Activated CD4-positive, alpha-beta T cell treated with anti-CD3 and anti-CD28 coated beads, Interleukin-2, amount 10 ng/mL, durations not matched to agents 7 days and 5 days (primary cell): Measurements from ENCODE around the gene PCBD2. TPM values are rescaled to one million over a fixed set of nuclear protein-coding genes. Genes with fewer than 3 reads are reported as not detected.

Source experiments
- CTCF ChIA-PET: fragments of 350-600 bp; sonication (Branson Sonifier 250); formaldehyde crosslinking; loops from one replicate; lab custom pipeline; 2021; ENCODE audit warnings: antibody characterized with exemption; lab: Charles Lee
- POLR2A ChIA-PET: fragments of 350-600 bp; sonication (Branson Sonifier 250); formaldehyde crosslinking; loops from one replicate; lab custom pipeline; 2021; ENCODE audit warnings: antibody characterized with exemption; lab: Charles Lee
- DNase-seq: peaks from one replicate; pipeline ENCODE4 v3.0.0-alpha.2; 2020
- H3K27ac Mint-ChIP-seq: one replicate; pipeline ENCODE4 v1.8.0; 2021; ENCODE audit warnings: mild to moderate bottlenecking, moderate library complexity, mixed read lengths
- H3K27me3 Mint-ChIP-seq: one replicate; pipeline ENCODE4 v1.8.0; 2021; ENCODE audit warnings: mixed read lengths
- H3K36me3 Mint-ChIP-seq: one replicate; pipeline ENCODE4 v1.8.0; 2021; ENCODE audit warnings: low read depth, mixed read lengths
- H3K4me1 Mint-ChIP-seq: one replicate; pipeline ENCODE4 v1.8.0; 2021; ENCODE audit warnings: mixed read lengths
- H3K4me3 Mint-ChIP-seq: one replicate; pipeline ENCODE4 v1.8.0; 2021; ENCODE audit warnings: mild to moderate bottlenecking, moderate library complexity, mixed read lengths
- H3K9me3 Mint-ChIP-seq: one replicate; pipeline ENCODE4 v1.8.0; 2021; ENCODE audit warnings: mixed read lengths
- total RNA-seq, 2 experiments: library from RNA; stranded (reverse); gene quantifications; one replicate each; pipeline ENCODE4 v1.2.3, GENCODE V29; 2021

Gene PCBD2
- total RNA-seq, 2 experiments from 2014 or later: 15.4 to 15.7 TPM

- CTCF ChIA-PET: interaction anchor here (0.8 to 7.3 kb wide), 3 partner anchors 7 to 173 kb away, joined by 3 to 36 read pairs (median 4); partner anchors contain the start of genes CAMLG and PCBD2
- Mint-ChIP-seq H3K4me1 (peaks cover 10% of the 10 kb centered on the region), H3K36me3 (peaks cover 20% of the 10 kb centered on the region), H3K4me3 (no peak overlapping the region), H3K27ac (no peak overlapping the region), H3K9me3 (no peaks in the 10 kb centered on the region), H3K27me3 (no peaks in the 10 kb centered on the region)
- no peak for DNase-seq
- POLR2A ChIA-PET: no interaction called here
Observed at GRCh38 chr5:134911285-134912206, 6.6 kb downstream of the PCBD2 start.

GRCh38 chr5:134913254-134913653, 8.3 kb downstream of the PCBD2 start:
- no peak overlapping the region for H3K27ac Mint-ChIP-seq
- H3K27me3 Mint-ChIP-seq: no peaks in the 10 kb centered on the region
- CTCF ChIA-PET: interaction anchor here (1.5 to 7.3 kb wide), 2 partner anchors 9 to 11 kb away, joined by 3 to 36 read pairs; partner anchors contain the start of gene PCBD2
- H3K4me3 Mint-ChIP-seq: no peak overlapping the region
- DNase-seq: no peak
- peaks cover 24% of the 10 kb centered on the region for H3K36me3 Mint-ChIP-seq
- POLR2A ChIA-PET: interaction anchor here (0.6 kb wide), 1 partner anchor 691 kb away, joined by 3 read pairs; no protein-coding TSS in a partner anchor
- peaks cover 11% of the 10 kb centered on the region for H3K4me1 Mint-ChIP-seq
- H3K9me3 Mint-ChIP-seq: no peaks in the 10 kb centered on the region

GRCh38 chr5:134913795-134914194, 8.9 kb downstream of the PCBD2 start:
- ChIA-PET POLR2A (interaction anchor here (0.6 kb wide), 1 partner anchor 692 kb away, joined by 3 read pairs; no protein-coding TSS in a partner anchor), CTCF (interaction anchor here (7.3 kb wide), 1 partner anchor 10 kb away, joined by 36 read pairs; the partner anchor contains the start of gene PCBD2)
- Mint-ChIP-seq H3K9me3 (no peaks in the 10 kb centered on the region), H3K27ac (no peak overlapping the region), H3K36me3 (peaks cover 26% of the 10 kb centered on the region), H3K27me3 (no peaks in the 10 kb centered on the region), H3K4me1 (peaks cover 15% of the 10 kb centered on the region), H3K4me3 (no peak overlapping the region)
- DNase-seq: no peak

GRCh38 chr5:134917070-134917815, 12.3 kb downstream of the PCBD2 start:
- POLR2A ChIA-PET: interaction anchor here (0.6 kb wide), 1 partner anchor 412 kb away, joined by 3 read pairs; no protein-coding TSS in a partner anchor
- peaks cover 33% of the 10 kb centered on the region for H3K36me3 Mint-ChIP-seq
- CTCF ChIA-PET: interaction anchor here (0.8 to 7.3 kb wide), 5 partner anchors 10 to 273 kb away, joined by 3 to 36 read pairs (median 4); partner anchors contain the start of genes DDX46 and PCBD2
- DNase-seq: no peak
- H3K4me1 Mint-ChIP-seq: peaks cover 26% of the 10 kb centered on the region
- H3K27me3 Mint-ChIP-seq: no peaks in the 10 kb centered on the region
- H3K27ac Mint-ChIP-seq: no peak overlapping the region
- no peak overlapping the region for H3K4me3 Mint-ChIP-seq
- no peaks in the 10 kb centered on the region for H3K9me3 Mint-ChIP-seq

- peaks cover 35% of the 10 kb centered on the region for H3K36me3 Mint-ChIP-seq
- no peaks in the 10 kb centered on the region for H3K9me3 Mint-ChIP-seq
- H3K4me1 Mint-ChIP-seq: peaks cover 26% of the 10 kb centered on the region
- CTCF ChIA-PET: interaction anchor here (0.7 to 7.3 kb wide), 4 partner anchors 10 to 272 kb away, joined by 3 to 36 read pairs (median 3); partner anchors contain the start of gene PCBD2
- H3K4me3 Mint-ChIP-seq: no peak overlapping the region
- no peak for DNase-seq
- H3K27me3 Mint-ChIP-seq: no peaks in the 10 kb centered on the region
- H3K27ac Mint-ChIP-seq: no peak overlapping the region
- POLR2A ChIA-PET: no interaction called here
Observed at GRCh38 chr5:134918861-134919260, 13.9 kb downstream of the PCBD2 start.

- peaks cover 32% of the 10 kb centered on the region for H3K36me3 Mint-ChIP-seq
- H3K4me1 Mint-ChIP-seq: peaks cover 26% of the 10 kb centered on the region
- H3K27ac Mint-ChIP-seq: no peak overlapping the region
- POLR2A ChIA-PET: no interaction called here
- no peaks in the 10 kb centered on the region for H3K27me3 Mint-ChIP-seq
- no peak overlapping the region for H3K4me3 Mint-ChIP-seq
- no peaks in the 10 kb centered on the region for H3K9me3 Mint-ChIP-seq
- CTCF ChIA-PET: interaction anchor here (0.7 to 1.7 kb wide), 5 partner anchors 12 to 271 kb away, joined by 3 to 8 read pairs (median 4); partner anchors contain the start of gene PCBD2
- no peak for DNase-seq
Observed at GRCh38 chr5:134920848-134921575, 16.1 kb downstream of the PCBD2 start.

GRCh38 chr5:134932508-134932907, 27.6 kb downstream of the PCBD2 start:
- Mint-ChIP-seq H3K27ac (no peak overlapping the region), H3K4me3 (no peak overlapping the region), H3K36me3 (peaks cover 13% of the 10 kb centered on the region), H3K27me3 (no peaks in the 10 kb centered on the region), H3K9me3 (no peaks in the 10 kb centered on the region), H3K4me1 (no peaks in the 10 kb centered on the region)
- ChIA-PET POLR2A (no interaction called here), CTCF (no interaction called here)
- DNase-seq: no peak

- H3K27me3 Mint-ChIP-seq: no peaks in the 10 kb centered on the region
- ChIA-PET POLR2A (no interaction called here), CTCF (no interaction called here)
- peaks cover 12% of the 10 kb centered on the region for H3K36me3 Mint-ChIP-seq
- H3K9me3 Mint-ChIP-seq: no peaks in the 10 kb centered on the region
- no peak for DNase-seq
- no peaks in the 10 kb centered on the region for H3K4me1 Mint-ChIP-seq
- no peak overlapping the region for H3K27ac Mint-ChIP-seq
- H3K4me3 Mint-ChIP-seq: no peak overlapping the region
Observed at GRCh38 chr5:134934202-134934601, 29.3 kb downstream of the PCBD2 start.

GRCh38 chr5:134935711-134936602, 31.0 kb downstream of the PCBD2 start:
- H3K4me3 Mint-ChIP-seq: no peak overlapping the region
- POLR2A ChIA-PET: no interaction called here
- CTCF ChIA-PET: interaction anchor here (0.6 kb wide), 1 partner anchor 32 kb away, joined by 3 read pairs; no protein-coding TSS in a partner anchor
- H3K27ac Mint-ChIP-seq: no peak overlapping the region
- H3K4me1 Mint-ChIP-seq: no peaks in the 10 kb centered on the region
- peaks cover 13% of the 10 kb centered on the region for H3K36me3 Mint-ChIP-seq
- no peaks in the 10 kb centered on the region for H3K27me3 Mint-ChIP-seq
- no peak for DNase-seq
- no peaks in the 10 kb centered on the region for H3K9me3 Mint-ChIP-seq

- ChIA-PET CTCF (no interaction called here), POLR2A (no interaction called here)
- Mint-ChIP-seq H3K27me3 (no peaks in the 10 kb centered on the region), H3K36me3 (peaks cover 15% of the 10 kb centered on the region), H3K27ac (no peak overlapping the region), H3K9me3 (no peaks in the 10 kb centered on the region), H3K4me3 (no peak overlapping the region), H3K4me1 (no peaks in the 10 kb centered on the region)
- DNase-seq: no peak
Observed at GRCh38 chr5:134937526-134937925, 32.6 kb downstream of the PCBD2 start.

GRCh38 chr5:134938030-134938429, 33.1 kb downstream of the PCBD2 start:
- Mint-ChIP-seq H3K4me3 (no peak overlapping the region), H3K36me3 (peaks cover 15% of the 10 kb centered on the region), H3K27ac (peak overlapping the region; percentile 21), H3K4me1 (no peaks in the 10 kb centered on the region), H3K9me3 (no peaks in the 10 kb centered on the region), H3K27me3 (no peaks in the 10 kb centered on the region)
- DNase-seq: no peak
- CTCF ChIA-PET: no interaction called here
- POLR2A ChIA-PET: no interaction called here
